GM21423 (cell line): ENCODE measurements around the gene ZFHX3.

Source experiments
- ATAC-seq: cut with Tn5 transposase; IDR thresholded peaks from one replicate; pipeline ENCODE4 v1.9.1; 2021; ENCODE audit warnings: mild to moderate bottlenecking, moderate library complexity; ENCODE audit not compliant: unreplicated experiment

The ZFHX3 gene

GRCh38 chr16:73057291-73058210, 9.6 kb upstream of the ZFHX3 start:
- ATAC-seq, result peak; percentile 47

GRCh38 chr16:73056921-73057290, 9.0 kb upstream of the ZFHX3 start:
- ATAC-seq, result no peak

- ATAC-seq, result no peak
Measured at GRCh38 chr16:73056448-73056847, 8.5 kb upstream of the ZFHX3 start.

- ATAC-seq, result no peak
Measured at GRCh38 chr16:73054813-73055482, 7.0 kb upstream of the ZFHX3 start.

- ATAC-seq, result no peak
Measured at GRCh38 chr16:73054498-73054812, 6.5 kb upstream of the ZFHX3 start.

GRCh38 chr16:73054125-73054484, 6.2 kb upstream of the ZFHX3 start:
- ATAC-seq, result no peak

- ATAC-seq, result no peak
Measured at GRCh38 chr16:73053364-73054124, 5.6 kb upstream of the ZFHX3 start.

- no peak for ATAC-seq
Measured at GRCh38 chr16:73053038-73053363, 5.1 kb upstream of the ZFHX3 start.

GRCh38 chr16:73052576-73052975, 4.6 kb upstream of the ZFHX3 start:
- ATAC-seq, result no peak

- no peak for ATAC-seq
Measured at GRCh38 chr16:73051961-73052360, 4.0 kb upstream of the ZFHX3 start.

- no peak for ATAC-seq
Measured at GRCh38 chr16:73051226-73051625, 3.3 kb upstream of the ZFHX3 start.

- no peak for ATAC-seq
Measured at GRCh38 chr16:73050201-73051099, 2.5 kb upstream of the ZFHX3 start.

- ATAC-seq, result no peak
Measured at GRCh38 chr16:73049511-73049910, 1.6 kb upstream of the ZFHX3 start.

GRCh38 chr16:73049091-73049490, 1.2 kb upstream of the ZFHX3 start:
- no peak for ATAC-seq

- ATAC-seq, result peak; percentile 14
Measured at GRCh38 chr16:73048292-73049080, 558 bp upstream of the ZFHX3 start.

GRCh38 chr16:73047221-73047535, 750 bp downstream of the ZFHX3 start:
- ATAC-seq, result no peak

GRCh38 chr16:73046849-73047214, 1.1 kb downstream of the ZFHX3 start:
- no peak for ATAC-seq

GRCh38 chr16:73046202-73046848, 1.6 kb downstream of the ZFHX3 start:
- ATAC-seq, result no peak

- no peak for ATAC-seq
Measured at GRCh38 chr16:73043828-73044467, 4.0 kb downstream of the ZFHX3 start.
